NCI-H2029 (cell line): Measurements from ENCODE around the gene FAM13C.
"Not testable (repeated sequence)": the region's sequence is repeated elsewhere in the genome, so short reads cannot be mapped to it uniquely, and the experiment has no call there.

Experiments
- DNase-seq: peaks from one replicate; lab custom pipeline; 2025; lab: John Stamatoyannopoulos, UW

Gene FAM13C

DNA sequence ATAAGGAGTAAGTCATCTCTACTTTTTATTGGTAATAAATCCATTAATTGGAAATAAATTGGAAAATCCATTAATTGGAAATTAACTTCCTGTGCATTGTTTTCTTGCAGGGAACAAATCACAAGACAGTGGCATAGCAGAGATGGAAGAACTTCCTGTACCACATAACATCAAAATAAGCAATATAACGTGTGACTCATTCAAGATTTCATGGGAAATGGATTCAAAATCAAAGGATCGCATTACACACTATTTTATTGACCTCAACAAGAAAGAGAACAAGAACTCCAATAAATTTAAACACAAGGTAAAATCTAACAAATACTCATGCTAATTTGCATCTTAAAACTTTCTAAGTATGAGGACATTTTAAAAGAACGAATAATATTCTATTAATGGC is 128.2 kb downstream of the FAM13C start:
- no peak for DNase-seq

DNA sequence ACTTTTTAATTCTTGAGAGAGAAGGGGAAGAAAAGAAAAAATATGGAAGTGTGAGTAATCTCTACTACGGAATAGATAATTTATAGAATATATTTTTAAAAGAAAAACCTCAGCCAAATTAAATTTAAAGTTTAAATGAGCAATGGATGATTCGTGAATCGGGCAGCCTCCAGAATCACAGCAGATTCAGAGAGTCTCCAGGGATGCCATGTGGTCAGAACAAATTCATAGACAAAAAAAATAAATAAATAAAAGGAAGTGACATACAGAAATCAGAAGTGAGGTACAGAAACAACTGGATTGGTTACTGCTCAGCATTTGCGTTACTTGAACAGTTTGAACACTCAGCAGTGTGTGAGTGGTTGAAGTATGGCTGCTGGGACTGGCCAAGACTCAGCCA is 132.9 kb downstream of the FAM13C start:
- no peak for DNase-seq

DNA sequence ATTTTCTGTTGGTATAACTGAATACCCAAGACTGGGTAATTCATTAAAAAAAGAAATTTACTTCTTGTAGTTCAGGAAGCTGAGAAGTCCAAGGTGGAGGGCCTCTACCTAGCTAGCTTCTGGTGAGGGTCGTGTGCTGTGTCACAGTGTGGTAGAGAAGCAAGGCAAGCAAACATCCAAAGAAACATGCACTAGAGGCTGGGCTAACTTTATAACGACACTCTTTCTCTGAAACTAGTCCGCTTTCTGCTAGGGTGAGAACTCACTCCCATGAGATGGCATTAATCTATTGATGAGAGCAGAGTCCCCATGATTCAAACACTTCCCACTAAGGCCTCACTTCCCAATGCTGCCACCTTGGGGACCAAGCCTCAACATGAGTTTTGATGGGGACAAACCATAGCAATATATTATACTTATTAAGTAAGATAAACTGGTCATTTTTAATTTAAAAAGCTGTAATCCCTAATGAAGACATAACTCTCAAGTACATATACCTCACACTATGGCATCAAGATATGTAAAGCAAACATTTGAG is 135.1 kb downstream of the FAM13C start:
- DNase-seq = no peak

DNA sequence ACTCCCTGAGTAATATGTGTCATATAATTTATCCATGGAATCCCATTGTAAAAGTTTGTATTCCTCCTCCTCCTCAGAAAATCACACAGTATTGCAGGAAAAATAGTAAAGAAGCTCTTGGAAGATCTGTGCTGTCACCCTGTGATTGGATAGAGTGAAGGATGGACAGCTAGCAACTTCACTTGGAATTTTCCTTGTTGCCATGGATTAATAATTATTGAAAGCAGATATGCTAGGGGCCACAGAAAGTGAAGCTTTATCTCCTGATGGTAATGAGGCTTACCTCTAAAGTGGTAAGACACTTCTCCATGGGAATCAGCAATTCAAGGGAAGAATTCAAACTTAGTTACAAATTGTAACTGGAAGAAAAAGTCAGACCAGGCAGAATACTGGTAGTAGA is 137.1 kb downstream of the FAM13C start:
- DNase-seq = no peak

DNA sequence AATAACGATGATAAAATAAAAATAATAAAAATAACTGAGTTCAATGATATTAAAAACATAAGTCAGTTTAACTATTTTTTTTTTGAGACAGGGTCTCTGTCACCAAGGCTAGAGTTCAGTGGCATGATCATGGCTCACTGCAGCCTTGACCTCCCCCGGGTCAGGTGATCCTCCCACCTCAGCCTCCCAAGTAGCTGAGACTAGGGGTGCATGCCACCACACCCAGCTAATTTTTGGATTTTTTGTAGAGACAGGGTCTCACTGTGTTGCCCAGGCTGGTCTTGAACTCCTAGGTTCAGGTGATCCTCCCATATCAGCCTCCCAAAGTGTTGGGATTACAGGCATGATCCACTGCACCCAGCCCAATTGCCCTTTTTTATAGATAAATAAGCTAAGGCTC is 138.8 kb downstream of the FAM13C start:
- not testable (repeated sequence) for DNase-seq

DNA sequence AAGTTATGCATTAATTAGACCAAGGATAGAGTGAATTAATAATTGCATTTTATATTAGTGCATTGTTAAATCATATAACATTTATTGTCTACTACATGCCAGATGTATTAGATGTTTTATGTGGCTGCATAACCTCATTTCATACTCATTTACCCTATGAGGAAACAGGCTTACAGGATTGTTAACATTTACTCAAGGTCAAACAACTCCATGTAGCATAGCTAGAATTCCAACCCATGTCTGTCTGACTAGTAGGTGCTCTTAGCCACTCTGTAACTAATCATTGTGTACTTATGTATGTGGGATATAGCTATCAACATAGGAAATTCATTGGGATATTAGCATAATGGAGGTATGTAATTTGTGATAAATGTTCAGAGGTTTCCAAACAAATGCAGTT is 139.6 kb downstream of the FAM13C start:
- no peak for DNase-seq

DNA sequence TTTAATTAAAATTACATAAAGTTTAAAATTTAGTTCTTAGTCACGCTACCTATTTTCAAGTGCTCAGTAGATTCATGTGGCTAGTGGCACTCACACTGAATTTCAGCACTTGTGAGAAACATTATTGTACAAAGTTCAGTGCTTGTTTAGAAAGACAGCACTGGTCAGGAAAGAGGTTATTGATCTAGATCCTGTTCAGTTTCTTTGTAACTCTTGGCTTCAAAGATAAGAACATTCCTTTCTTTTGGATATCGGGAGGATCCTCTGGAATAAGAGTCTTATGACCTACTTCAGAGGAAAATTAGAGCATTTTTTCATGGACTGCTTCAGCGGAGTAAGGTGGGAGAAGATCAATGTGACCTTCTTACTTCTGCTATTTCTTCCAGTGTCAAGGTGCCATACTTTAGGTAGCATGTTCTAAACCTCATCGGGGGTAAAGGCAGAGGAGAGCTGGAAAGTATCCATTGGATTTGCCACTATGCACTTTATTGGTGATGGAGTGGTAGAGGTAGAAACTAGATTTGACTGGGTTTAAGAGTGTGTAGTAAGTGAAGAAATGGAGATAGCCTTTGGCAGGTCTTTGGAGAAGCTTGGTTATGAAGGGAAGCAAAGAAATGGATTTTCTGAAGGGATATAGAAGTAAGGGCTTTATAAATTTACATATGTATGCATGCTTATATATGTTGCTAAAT is 146.0 kb downstream of the FAM13C start:
- DNase-seq = no peak

DNA sequence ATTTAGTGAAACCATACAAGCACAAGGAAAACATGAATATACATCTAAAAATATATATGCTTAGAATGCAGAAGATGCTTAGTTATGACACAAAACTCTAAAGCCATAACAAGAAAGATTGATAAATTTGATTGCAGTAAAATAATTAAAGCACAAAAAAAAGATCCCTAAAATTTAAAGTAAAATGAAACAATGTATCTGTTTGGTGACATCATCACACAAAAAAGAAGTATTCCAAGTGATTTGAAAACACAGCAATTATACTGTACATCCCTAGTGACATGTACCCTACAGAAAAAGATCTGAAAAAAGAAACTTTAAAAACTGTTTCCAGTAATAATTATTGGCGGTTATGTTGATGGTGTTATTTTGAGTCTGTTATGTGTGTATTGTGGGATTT is 148.2 kb downstream of the FAM13C start:
- no peak for DNase-seq

DNA sequence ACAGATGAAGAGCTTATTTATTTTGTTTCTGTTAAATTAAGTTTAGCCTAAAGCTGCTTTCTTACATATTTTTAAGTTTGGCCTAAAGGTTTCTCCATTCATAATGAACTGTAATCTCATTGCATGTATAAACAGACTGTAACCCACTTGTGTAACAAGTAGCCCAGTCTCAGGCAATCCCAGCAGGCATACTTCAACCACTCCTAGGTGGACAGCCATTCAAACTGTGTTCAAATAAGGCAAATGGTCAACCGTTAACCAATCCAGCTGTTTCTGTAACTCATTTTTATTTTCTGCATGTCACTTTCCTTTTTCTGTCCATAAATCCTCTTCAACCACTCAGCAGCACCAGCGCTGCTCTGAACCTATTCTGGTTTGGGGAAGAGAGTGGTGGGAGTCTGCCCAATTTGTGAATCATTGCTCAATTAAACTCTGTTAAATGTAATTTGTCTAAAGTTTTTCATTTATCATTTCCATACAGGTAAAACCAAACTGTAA is 150.0 kb downstream of the FAM13C start:
- no peak for DNase-seq

DNA sequence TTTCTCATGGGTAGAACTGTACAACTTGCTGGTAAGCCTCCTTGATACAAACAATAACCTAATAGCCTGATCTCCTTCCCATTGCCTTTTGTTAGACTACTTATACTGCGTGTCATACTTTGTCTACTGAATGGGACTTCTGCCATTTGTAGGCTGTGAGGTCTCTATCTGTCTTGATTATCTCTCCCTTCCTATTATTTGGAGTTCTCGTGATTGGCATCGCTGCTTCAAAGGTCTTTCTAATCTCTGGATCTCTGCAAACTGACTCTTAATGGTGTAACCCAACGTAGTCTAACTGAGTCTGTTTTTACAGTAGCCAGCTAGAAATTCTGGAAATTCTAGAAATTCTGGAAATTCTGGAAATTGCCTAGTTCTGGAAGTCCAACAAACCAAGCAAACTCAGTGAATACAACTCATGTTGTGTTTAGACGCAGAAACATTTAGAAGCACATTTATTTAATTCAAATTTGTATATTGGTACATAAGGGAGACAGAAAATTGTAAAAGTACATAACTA is 156.1 kb downstream of the FAM13C start:
- no peak for DNase-seq
